ENCODE measurements around the gene PLEKHD1.
"Not testable (repeated sequence)": the region's sequence is repeated elsewhere in the genome, so short reads cannot be mapped to it uniquely, and the experiment has no call there.

Gene PLEKHD1

DNA sequence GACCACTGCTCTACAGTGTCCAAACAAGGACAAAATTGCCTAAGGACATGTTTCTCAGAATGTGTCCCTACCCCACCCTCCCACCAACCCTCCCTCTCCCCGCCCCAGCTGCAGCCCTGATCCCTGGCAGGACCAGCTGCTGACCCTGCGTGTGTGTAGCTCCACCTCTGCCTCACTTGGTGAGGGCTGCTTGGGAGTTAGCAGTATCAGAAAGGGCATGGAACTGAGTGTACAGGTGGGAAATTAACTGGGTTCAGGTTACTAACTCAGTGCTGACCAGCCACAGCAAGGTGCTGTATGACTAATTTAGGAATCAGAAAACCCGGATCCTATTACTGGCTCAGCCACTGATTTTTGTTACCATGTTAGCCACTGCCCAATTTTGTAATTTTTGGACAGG is 11.3 kb upstream of the PLEKHD1 start:
- Mint-ChIP-seq H3K4me3 (no peak overlapping the region), H3K36me3 (ENCODE audit: low read depth) (no peaks in the 10 kb centered on the region), H3K27ac (no peak overlapping the region), H3K9me3 (no peaks in the 10 kb centered on the region), H3K27me3 (ENCODE audit: low read depth) (peaks cover 3% of the 10 kb centered on the region), H3K4me1 (ENCODE audit: low read depth) (no peaks in the 10 kb centered on the region)
- DNase-seq (ENCODE audit: low spot score): no peak

DNA sequence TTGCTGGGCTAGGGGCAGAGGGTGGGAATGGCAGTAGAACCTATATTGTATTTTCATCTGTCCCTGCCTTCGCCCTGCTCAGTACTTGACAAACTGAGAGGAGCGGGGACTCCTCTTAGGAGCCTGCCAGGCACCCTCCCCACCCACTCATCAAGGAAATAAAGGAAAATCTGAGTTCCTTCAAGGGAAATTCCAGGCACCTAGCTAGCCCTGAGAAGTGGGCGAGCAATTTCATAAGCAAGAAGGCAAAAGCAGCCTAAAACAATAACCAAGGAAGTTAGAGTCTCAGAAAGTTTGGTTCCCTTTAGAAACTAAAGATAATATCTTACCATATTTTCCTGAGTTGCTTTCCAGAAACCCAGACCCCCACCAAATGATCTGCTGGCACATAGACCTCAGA is 10.6 kb upstream of the PLEKHD1 start:
- H3K36me3 Mint-ChIP-seq (ENCODE audit: low read depth): no peaks in the 10 kb centered on the region
- H3K4me1 Mint-ChIP-seq (ENCODE audit: low read depth): no peaks in the 10 kb centered on the region
- no peak overlapping the region for H3K27ac Mint-ChIP-seq
- H3K9me3 Mint-ChIP-seq: no peaks in the 10 kb centered on the region
- DNase-seq (ENCODE audit: low spot score): no peak
- peaks cover 3% of the 10 kb centered on the region for H3K27me3 Mint-ChIP-seq (ENCODE audit: low read depth)
- no peak overlapping the region for H3K4me3 Mint-ChIP-seq

DNA sequence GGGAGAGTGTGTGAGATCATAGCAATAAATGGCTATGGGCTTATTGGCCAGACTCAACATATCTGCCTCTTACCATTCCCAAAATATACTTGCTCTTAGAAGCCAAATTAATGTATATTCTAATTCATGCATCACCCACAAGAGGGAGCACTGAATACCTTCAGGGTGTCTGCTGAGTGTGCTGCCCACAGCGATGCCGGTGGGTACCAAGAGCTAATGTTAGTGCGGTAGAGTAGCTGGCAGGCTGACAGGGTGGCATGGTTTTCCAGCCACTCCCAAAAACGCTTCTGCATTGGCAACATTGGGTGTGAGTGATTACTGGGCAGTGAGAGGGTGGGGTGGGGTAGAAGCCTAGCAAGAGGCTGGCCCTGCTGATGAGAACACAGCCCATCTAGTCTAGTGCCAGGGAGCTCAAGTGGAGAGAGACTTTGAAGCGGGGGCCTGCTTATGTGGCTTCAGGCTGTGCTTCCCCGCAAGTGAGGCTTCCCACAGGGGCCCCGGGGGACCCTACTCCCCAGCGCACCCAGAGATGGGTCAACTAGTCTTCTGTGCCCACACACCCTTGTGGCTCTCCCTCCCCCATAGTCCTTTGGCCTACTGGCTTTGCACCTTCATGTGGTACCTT is 9.2 kb upstream of the PLEKHD1 start:
- no peak for DNase-seq (ENCODE audit: low spot score)
- Mint-ChIP-seq H3K4me3 (no peak overlapping the region), H3K27me3 (ENCODE audit: low read depth) (peaks cover 5% of the 10 kb centered on the region), H3K36me3 (ENCODE audit: low read depth) (no peaks in the 10 kb centered on the region), H3K9me3 (no peaks in the 10 kb centered on the region), H3K27ac (no peak overlapping the region), H3K4me1 (ENCODE audit: low read depth) (no peaks in the 10 kb centered on the region)

DNA sequence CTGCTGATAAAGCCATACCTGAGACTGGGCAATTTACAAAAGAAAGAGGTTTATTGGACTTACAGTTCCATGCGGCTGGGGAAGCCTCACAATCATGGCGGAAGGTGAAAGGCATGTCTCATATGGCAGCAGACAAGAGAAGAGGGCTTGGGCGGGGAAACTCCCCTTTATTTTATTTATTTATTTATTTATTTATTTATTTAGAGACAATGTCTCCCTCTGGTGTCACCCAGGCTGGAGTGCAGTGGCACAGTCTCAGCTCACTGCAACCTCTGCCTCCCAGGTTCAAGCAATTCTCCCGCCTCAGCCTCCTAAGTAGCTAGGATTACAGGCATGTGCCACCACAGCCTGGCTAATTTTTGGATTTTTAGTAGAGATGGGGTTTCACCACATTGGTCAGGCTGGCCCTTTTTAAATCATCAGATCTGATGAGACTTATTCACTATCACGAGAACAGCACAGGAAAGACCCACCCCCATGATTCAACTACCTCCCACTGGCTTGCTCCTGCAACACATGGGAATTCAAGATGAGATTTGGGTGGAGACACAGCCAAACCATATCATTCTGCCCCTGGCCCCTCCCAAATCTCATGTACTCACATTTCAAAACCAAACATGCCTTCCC is 7.6 kb upstream of the PLEKHD1 start:
- H3K36me3 Mint-ChIP-seq (ENCODE audit: low read depth): not testable (repeated sequence)
- H3K27me3 Mint-ChIP-seq (ENCODE audit: low read depth): peaks cover 12% of the 10 kb centered on the region

GRCh38 chr14:69478055-69478454 is 6.5 kb upstream of the PLEKHD1 start:
- H3K27ac Mint-ChIP-seq; DNase-seq (ENCODE audit: low spot score); H3K9me3 Mint-ChIP-seq; H3K36me3 Mint-ChIP-seq (ENCODE audit: low read depth); H3K4me1 Mint-ChIP-seq (ENCODE audit: low read depth); H3K4me3 Mint-ChIP-seq: not testable (repeated sequence)
- peaks cover 23% of the 10 kb centered on the region for H3K27me3 Mint-ChIP-seq (ENCODE audit: low read depth)

More for the DNA sequence above, 7.6 kb upstream of the PLEKHD1 start:
- DNase-seq (ENCODE audit: low spot score); H3K27ac Mint-ChIP-seq; H3K4me1 Mint-ChIP-seq (ENCODE audit: low read depth); H3K9me3 Mint-ChIP-seq; H3K4me3 Mint-ChIP-seq: not testable (repeated sequence)

GRCh38 chr14:69479696-69480095 is 4.8 kb upstream of the PLEKHD1 start:
- Mint-ChIP-seq H3K4me3 (no peak overlapping the region), H3K4me1 (ENCODE audit: low read depth) (no peaks in the 10 kb centered on the region), H3K27ac (no peak overlapping the region), H3K27me3 (ENCODE audit: low read depth) (peaks cover 33% of the 10 kb centered on the region), H3K36me3 (ENCODE audit: low read depth) (no peaks in the 10 kb centered on the region), H3K9me3 (no peaks in the 10 kb centered on the region)
- DNase-seq (ENCODE audit: low spot score): no peak

GRCh38 chr14:69480136-69480535 is 4.4 kb upstream of the PLEKHD1 start:
- Mint-ChIP-seq H3K27ac (no peak overlapping the region), H3K9me3 (no peaks in the 10 kb centered on the region), H3K4me1 (ENCODE audit: low read depth) (no peaks in the 10 kb centered on the region), H3K36me3 (ENCODE audit: low read depth) (no peaks in the 10 kb centered on the region), H3K27me3 (ENCODE audit: low read depth) (peaks cover 35% of the 10 kb centered on the region), H3K4me3 (no peak overlapping the region)
- DNase-seq (ENCODE audit: low spot score): no peak

- no peak overlapping the region for H3K27ac Mint-ChIP-seq
- no peaks in the 10 kb centered on the region for H3K36me3 Mint-ChIP-seq (ENCODE audit: low read depth)
- no peaks in the 10 kb centered on the region for H3K4me1 Mint-ChIP-seq (ENCODE audit: low read depth)
- H3K9me3 Mint-ChIP-seq: no peaks in the 10 kb centered on the region
- H3K4me3 Mint-ChIP-seq: no peak overlapping the region
- peaks cover 45% of the 10 kb centered on the region for H3K27me3 Mint-ChIP-seq (ENCODE audit: low read depth)
- DNase-seq (ENCODE audit: low spot score): no peak
Measured at GRCh38 chr14:69481815-69482568, 2.5 kb upstream of the PLEKHD1 start.

DNA sequence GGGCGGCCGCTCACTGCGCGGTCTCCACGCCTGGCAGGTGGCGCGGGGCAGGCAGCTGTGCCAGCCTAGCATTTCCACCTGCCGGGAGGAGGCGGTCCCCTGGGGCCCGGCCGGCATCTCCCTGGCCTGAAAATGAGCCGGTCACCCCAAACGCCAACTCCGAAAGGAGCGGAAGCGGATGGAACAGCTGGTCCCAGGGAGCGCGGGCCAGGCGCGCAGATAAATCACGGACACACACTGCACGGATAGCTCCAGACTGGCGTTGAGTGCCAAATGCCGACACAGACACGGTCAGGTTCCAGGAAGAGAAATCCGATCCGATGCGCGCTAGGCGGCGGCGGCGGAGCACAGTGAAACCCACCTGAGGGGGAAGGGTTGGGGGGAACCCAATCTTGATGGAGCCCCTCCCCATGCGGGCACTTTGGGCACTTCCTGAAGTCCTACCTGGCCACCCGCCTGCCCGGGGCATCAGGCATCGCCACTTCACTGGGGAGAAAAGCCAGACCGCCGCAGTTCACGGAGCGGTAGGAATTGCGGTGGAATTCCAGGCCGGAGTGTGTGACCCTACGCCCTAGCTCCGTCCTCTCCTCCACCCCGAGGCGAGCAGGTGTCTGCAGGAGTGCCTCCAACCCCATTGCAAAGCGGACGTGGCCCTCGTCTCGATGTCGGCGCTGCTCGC is 624 bp upstream of the PLEKHD1 start:
- Mint-ChIP-seq H3K9me3 (no peaks in the 10 kb centered on the region), H3K36me3 (ENCODE audit: low read depth) (no peaks in the 10 kb centered on the region), H3K27ac (no peak overlapping the region), H3K4me1 (ENCODE audit: low read depth) (no peaks in the 10 kb centered on the region), H3K4me3 (no peak overlapping the region), H3K27me3 (ENCODE audit: low read depth) (peaks cover 55% of the 10 kb centered on the region)
- DNase-seq (ENCODE audit: low spot score): no peak

DNA sequence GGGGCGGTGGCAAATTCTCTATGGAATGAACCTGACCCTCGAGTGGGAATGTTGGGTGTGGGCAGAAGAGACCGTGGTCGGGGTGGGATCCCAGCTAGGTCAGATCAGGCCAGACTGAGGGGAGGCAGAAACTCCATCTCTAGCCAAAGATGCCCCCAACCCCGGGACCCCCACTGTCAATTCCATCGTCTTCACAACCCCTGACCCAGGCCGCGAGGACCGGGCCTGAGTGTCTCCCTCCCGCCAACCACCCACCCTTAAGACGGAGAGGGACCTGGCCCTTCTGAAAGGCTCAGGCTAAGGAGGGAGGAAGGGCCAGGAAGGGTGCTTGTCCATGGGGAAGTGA is 760 bp downstream of the PLEKHD1 start:
- no peaks in the 10 kb centered on the region for H3K36me3 Mint-ChIP-seq (ENCODE audit: low read depth)
- no peak overlapping the region for H3K4me3 Mint-ChIP-seq
- peaks cover 53% of the 10 kb centered on the region for H3K27me3 Mint-ChIP-seq (ENCODE audit: low read depth)
- H3K27ac Mint-ChIP-seq: no peak overlapping the region
- no peak for DNase-seq (ENCODE audit: low spot score)
- H3K4me1 Mint-ChIP-seq (ENCODE audit: low read depth): no peaks in the 10 kb centered on the region
- H3K9me3 Mint-ChIP-seq: no peaks in the 10 kb centered on the region

DNA sequence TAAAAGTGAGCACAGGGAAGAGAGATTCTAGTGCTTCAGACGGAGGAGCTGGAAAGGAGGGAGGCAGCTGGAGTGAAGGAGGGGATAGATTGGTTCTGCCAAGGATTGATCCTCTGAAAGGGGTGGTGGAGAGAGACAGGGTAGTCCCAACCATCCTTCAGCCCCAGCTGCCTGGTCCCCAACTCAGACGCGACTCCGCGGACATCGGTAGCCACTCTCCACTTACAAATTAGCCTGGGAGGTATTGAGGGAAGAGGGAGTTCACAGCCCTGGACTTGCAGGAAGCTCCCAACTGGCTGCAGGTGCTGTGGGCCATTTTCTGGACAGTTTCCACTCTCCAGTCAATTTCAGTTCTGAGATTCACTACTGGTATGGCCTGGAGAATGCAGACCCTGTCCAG is 1.2 kb downstream of the PLEKHD1 start:
- Mint-ChIP-seq H3K9me3 (no peaks in the 10 kb centered on the region), H3K27me3 (ENCODE audit: low read depth) (peaks cover 53% of the 10 kb centered on the region), H3K27ac (no peak overlapping the region), H3K4me3 (no peak overlapping the region), H3K4me1 (ENCODE audit: low read depth) (no peaks in the 10 kb centered on the region), H3K36me3 (ENCODE audit: low read depth) (no peaks in the 10 kb centered on the region)
- no peak for DNase-seq (ENCODE audit: low spot score)

GRCh38 chr14:69487226-69487625 is 2.7 kb downstream of the PLEKHD1 start:
- H3K4me3 Mint-ChIP-seq: no peak overlapping the region
- H3K36me3 Mint-ChIP-seq (ENCODE audit: low read depth): no peaks in the 10 kb centered on the region
- peaks cover 45% of the 10 kb centered on the region for H3K27me3 Mint-ChIP-seq (ENCODE audit: low read depth)

DNA sequence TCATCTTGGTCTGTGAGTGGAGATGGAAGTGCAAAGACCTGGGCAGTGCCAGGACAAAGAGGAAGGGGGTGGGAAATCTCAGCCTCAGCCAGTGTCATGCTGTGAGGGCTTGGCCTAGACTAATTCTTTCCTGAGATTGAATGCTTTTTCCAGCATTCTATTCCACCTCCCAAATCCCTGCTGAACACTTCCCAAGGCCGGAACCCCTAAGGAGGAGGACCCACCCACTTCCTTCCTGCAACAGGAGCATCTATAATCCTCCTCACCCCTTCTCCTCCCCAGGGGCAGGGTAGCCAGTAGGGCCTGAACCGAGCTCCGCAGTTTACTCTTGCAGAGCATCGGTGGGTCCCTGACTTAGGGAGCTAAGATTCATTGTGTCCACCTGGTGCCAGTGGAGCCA is 3.2 kb downstream of the PLEKHD1 start:
- Mint-ChIP-seq H3K27me3 (ENCODE audit: low read depth) (peaks cover 40% of the 10 kb centered on the region), H3K9me3 (no peaks in the 10 kb centered on the region), H3K27ac (no peak overlapping the region), H3K4me3 (no peak overlapping the region), H3K4me1 (ENCODE audit: low read depth) (no peaks in the 10 kb centered on the region), H3K36me3 (ENCODE audit: low read depth) (no peaks in the 10 kb centered on the region)
- DNase-seq (ENCODE audit: low spot score): no peak

More at GRCh38 chr14:69487226-69487625, 2.7 kb downstream of the PLEKHD1 start:
- H3K4me1 Mint-ChIP-seq (ENCODE audit: low read depth): no peaks in the 10 kb centered on the region
- no peak for DNase-seq (ENCODE audit: low spot score)
- H3K27ac Mint-ChIP-seq: no peak overlapping the region
- H3K9me3 Mint-ChIP-seq: no peaks in the 10 kb centered on the region

- Mint-ChIP-seq H3K4me3 (no peak overlapping the region), H3K27ac (no peak overlapping the region), H3K4me1 (ENCODE audit: low read depth) (no peaks in the 10 kb centered on the region), H3K36me3 (ENCODE audit: low read depth) (no peaks in the 10 kb centered on the region), H3K9me3 (no peaks in the 10 kb centered on the region), H3K27me3 (ENCODE audit: low read depth) (peaks cover 27% of the 10 kb centered on the region)
- DNase-seq (ENCODE audit: low spot score): no peak
Measured at GRCh38 chr14:69489495-69489894, 5.0 kb downstream of the PLEKHD1 start.

All from T-helper 2 cell treated with Interferon-gamma antibody and Interleukin-4, amounts not matched to agents 5 μg/mL and 100 μg/mL, for 36 hours (primary cell).